Midbrain (tissue), 1 donor: ENCODE data around the gene SEC22A.

Experiments used
- DNase-seq: peaks from one replicate; lab custom pipeline; 2025; lab: John Stamatoyannopoulos, UW

Gene SEC22A

DNA sequence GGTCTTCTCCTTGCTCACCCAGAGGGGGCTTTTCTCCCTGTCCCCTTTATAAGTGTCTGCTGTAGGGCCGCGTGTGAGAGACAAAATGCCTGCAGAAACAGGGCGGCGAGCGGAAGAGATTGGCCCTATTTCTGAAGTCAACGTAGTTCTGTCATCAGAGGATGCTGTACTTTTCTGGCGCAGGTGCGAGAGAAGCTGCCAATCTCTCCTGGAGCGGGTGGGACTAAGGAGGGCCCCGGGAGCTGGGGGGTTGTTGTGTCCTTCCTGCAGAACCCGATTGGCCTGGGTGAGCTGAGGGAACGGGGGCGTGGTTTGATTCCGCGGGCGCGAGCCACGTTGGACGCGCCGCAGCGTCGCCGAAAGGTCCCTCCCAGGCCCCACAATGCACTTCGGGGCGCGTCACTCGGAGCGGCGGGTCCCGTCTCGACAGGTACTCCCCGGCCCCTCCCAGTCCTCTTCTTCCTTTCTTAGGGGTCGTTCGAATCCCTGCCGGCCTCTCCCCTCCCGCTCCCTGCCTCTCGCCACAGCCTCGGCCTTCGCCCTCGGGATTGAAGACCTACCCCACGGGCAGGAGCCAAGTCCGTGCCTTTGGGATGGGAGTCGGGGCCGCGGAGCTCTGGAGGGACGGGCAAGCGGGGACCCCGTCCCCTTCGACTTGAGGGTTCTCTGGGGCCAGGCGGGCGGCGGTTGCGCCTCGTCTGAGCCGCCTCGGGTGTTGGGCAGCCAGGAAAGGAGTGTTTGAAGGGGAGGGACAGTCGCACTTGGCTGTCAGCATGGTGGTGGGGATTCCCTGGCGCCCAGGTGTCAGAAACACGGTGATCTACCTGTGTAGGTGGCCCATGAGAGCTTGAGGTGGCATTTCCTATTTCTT, at the start of gene SEC22A:
SEC22A (plus strand) TSS at position 387 of the 871 bp plus-strand sequence. CDS start 7,275 bp downstream, outside the sequence.
- DNase-seq, result peak; percentile 91

GRCh38 chr3:123152687-123153086, 49.1 kb upstream of the SEC22A start:
- DNase-seq, result peak; percentile 40

DNA sequence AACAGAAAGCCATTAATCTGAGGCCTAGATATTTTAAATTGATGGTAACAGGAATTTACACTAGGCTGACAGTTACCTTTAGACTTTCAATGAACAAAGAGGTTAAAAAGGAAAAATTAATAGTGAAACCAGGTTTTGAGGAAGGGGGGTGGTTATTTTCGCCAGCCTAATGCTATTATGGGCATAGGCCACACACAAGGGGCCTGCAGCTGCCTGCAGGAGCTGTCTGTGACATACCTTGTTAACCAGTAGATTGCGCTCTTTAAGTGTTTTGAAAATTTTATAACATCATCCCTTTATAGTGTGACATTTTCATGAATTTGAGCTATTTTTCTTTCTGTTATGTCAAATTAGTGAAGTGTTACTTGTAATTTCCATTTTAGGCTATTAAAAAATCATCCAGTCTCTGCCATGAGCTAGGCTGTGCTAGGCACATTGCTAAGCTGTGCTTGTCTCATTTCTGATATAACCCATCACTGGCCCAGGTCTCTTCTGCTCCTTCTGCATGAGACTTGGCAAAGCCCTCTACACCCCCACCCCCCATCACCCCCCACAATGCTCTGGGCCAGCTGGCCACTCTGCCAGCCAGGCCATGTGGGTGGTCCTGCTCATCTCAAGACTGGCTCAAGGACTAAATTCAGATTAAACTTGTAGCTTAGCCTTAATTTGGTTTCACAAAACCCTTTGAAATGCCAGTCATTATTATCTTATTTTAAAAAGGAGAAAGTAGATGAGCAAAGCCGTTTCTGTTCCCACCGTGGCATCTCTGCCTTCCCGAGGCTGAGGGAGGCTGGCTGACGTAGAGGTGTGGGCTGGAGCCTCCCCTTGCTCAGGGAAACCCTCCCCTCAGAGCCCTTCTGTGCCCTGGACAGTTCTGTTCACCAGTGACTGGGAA, 48.4 kb upstream of the SEC22A start:
- no peak for DNase-seq

DNA sequence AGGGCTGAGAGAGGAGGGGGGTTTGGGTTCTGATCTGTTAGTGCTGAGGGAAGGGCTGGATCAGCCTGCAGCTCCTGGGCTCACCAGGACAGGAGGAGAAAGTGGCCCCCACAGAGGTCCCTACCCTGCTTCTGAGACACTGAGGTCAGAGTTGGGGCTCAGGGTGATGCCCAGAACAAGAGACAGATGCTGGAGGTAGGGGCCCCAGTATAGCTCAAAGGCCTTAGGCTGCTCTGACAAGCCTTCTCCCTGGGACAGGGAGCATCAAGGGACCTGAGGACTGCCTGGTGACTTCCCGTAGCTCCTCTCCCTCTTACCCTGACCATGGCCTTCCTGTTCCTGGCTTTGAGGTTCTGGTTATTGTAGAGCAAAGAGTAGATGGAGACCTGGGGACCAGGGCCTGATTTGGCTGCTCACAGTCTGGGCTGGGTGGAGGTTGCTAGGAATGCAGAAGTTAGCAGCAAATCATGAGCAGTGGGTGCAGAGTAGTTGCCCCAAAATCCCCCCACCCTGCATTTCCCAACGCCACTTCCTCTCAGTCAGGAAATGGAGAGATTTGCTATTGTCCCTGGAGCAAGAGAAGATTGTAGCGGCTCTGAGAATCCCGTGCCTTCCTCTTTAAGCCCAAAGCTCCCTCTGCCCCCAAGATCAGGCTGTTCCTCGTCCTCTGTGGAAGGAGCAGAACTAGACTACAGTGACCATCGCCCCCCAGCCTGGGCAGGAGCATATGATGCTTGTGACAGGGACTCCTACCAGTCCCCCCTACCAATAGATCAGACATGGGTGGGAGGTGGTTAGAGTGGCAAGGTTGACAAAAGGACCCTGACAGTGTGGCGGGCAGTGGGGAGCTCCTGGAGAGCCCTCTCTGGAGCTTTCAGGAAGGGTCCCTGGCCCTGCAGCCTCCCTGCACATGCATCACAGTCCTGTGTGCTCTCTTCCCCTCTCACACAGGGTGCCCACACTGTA, 47.4 kb upstream of the SEC22A start:
- DNase-seq, result no peak

DNA sequence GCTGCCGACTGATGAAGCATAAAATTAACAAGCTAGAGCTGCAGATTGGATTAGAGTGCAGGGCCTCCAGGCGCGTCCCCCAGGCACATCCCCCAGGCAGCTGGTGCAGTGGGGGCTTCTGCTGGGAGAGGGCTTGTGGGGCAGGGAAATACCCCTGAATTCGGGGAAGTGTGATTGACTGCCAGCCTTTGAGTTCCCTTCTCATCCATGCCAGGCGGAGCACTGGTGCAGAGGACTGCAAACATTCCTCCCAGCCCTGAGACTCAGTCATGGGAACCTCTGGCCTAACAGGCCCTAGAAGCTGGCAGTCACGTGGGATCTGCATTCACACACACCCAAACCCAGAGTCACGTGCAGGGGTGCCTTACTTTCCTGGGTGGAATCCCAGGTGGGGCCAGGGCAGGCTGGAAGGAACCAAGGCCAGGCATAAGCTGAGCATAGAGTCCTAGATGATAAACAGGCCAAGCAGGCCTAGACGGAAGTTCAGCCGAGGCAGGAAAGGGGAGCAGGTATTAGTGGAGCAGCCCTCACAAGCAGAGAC, 46.2 kb upstream of the SEC22A start:
- peak; percentile 10 for DNase-seq

GRCh38 chr3:123156276-123156995, 45.3 kb upstream of the SEC22A start:
- DNase-seq, result no peak

DNA sequence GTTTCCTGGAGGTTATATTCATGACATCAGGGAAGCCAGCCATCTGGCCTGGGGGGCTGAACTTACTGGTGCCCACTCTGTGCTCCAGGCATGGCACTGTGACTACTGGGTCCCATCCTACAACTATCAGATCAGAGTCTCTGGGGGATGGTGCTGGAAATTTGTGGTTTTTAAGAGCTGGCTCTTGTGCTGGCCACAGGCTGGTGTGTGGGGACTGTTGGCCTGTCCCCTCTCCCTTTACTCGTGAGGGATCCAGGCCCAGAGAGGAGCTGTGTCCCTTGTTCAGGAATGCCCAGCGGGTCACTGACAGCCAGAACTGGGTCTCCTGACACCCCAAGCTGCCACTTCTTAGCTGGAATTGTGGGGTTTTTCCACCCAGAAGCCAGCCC, 44.5 kb upstream of the SEC22A start:
- no peak for DNase-seq

DNA sequence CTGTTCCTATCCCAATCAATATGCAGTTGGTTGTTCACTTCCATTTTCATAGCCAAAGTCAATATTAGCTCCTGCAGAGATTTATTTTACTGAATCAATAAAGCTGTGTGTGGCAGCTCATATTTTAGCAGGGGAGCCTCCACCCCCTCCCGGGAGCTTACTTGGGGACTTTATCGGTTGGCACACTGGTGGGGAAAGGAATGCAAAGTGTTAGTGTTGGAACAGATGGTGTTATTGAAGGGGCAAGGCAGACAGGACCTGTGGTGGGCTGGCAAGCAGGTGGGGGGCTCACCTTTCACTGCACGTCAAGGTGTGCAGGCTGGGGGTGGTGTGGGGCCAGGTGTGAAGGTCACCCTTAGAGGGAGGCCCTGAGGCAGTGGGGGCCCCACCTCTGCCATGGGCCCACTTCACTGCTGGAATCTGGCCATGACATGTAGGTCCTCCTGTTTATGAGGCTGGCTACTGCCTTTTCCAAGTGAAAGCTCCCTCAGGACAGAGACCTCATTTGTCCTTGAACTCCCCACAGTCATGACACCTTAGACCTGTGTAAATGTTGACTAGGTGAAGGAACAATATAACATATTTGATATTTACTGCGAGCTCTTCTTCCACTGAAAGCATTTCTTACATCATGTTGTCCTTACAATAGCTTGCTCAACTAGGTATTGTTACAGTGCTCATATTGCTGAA, 44.0 kb upstream of the SEC22A start:
- no peak for DNase-seq

- no peak for DNase-seq
Observed at GRCh38 chr3:123158330-123158729, 43.4 kb upstream of the SEC22A start.

- no peak for DNase-seq
Observed at GRCh38 chr3:123158899-123159390, 42.8 kb upstream of the SEC22A start.

DNA sequence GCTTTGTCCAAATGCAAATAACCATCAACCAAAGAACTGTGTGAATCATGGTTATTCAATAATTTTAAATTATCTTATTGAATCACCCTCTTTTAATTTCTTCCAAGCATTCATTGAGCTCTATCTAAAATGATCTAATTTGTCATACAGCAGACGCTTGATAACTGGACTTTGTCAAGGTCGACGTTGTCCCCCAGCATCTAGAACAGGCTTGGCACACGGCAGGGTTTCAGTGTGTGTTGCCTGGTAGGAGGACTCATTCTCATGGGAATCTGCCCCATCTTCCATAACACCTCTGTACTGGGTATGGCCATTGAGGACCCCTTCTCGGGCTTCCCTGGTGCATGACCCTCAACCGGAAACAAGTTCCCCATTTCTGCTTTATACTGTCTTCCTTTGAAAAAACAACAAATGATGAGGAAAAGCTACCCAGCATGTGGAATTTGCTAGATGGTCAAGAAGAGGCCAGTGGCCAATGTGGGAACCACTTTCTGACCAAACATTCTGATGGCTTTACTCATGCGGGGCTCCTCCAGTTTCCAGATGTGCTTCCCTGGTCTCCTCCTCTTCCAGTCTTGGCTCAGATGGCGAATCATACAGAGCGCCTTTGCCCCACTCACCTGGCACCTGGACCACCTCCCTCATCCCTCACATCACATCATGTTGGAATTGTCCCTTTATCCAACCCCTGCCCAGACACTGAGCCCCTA, 41.7 kb upstream of the SEC22A start:
- DNase-seq, result no peak

DNA sequence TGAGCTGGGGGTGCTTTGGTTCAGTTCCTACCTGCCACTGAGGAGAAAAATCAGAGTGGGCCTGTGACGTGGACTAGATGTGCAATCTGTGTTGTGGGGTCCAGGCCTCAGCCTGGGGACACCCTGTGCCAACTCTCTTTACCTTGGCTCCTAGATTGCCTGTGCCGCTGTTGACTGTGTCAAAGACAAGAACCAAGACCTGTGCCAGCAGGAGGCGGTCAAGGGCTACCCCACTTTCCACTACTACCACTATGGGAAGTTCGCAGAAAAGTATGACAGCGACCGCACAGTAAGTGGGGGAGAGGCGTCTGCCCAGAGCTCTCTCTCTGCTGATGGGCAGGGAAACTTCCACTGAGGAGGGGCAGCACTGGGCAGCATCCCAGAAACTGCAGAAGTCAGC, 40.6 kb upstream of the SEC22A start:
- DNase-seq, result no peak

- DNase-seq, result no peak
Observed at GRCh38 chr3:123163141-123163540, 38.6 kb upstream of the SEC22A start.

DNA sequence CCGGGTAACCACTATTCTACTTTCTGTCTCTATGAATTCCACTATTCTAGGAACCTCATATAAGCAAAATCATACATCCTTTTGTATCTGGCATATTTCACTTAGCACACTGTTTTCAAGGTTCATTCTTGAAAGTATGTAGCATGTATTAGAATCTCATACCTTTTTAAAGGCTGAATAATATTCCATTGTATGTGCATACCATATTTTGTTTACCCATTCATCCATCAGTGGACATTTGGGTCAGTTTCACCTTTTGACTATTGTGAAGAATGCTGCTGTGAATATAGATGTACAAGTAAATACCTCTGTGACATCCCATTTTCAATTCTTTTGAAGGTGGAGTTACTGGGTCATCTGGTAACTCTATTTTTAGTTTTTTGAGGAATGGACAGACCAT, 36.6 kb upstream of the SEC22A start:
- no peak for DNase-seq

DNA sequence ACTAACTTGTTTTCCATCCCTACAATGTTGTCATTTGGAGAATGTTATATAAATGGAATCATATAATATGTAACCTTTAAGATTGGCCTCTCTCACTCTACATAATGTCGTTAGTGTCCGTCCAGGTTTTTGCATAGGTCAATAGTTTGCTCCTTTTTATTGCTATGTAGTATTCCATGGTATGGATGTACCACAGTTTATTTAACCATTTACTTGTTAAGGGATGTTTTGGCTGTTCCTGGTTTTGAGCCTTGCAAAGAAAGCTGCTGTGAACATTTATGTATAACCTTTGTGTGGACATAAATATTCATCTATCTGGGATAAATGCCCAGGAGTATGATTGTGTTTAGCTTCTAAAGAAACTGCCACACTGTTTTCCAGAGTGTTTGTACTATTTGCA, 34.1 kb upstream of the SEC22A start:
- DNase-seq, result no peak

- DNase-seq, result no peak
Observed at GRCh38 chr3:123168122-123168521, 33.6 kb upstream of the SEC22A start.

- DNase-seq, result no peak
Observed at GRCh38 chr3:123168605-123169004, 33.1 kb upstream of the SEC22A start.

- no peak for DNase-seq
Observed at GRCh38 chr3:123169492-123169929, 32.2 kb upstream of the SEC22A start.

DNA sequence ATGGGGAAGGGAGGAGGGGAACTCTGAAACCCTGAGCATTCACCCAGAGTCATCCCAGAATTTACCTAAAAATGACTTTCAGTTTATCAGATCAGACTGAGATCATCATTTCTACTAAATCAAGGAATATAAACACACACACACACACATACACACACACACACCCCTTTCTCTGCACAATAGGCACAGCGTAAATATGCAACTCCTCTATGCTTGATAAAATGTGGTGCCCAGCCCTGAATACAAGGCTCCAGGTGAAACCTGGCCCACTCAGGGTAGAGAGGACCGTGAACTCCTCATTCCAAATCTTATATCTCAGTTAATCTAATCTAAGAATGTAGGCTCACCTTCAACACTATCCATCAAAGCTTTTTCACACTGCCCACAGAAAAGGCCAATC, 31.8 kb upstream of the SEC22A start:
- no peak for DNase-seq
